ENCODE measurements around the gene TRIO. TPM values are rescaled to one million over a fixed set of nuclear protein-coding genes. Genes with fewer than 3 reads are reported as not detected.

Gene TRIO
- total RNA-seq, 1 experiment from 2014 or later: 99.8 TPM

GRCh38 chr5:14415698-14416074, 272.5 kb downstream of the TRIO start:
- no TSS peak for BruUV-seq (replicated peaks)
- Histone ChIP-seq H3K4me1 (ENCODE audit: insufficient read depth, low read length, poor library complexity, severe bottlenecking) (peaks cover 34% of the 10 kb centered on the region), H3K36me3 (ENCODE audit: insufficient read depth, low read length, poor library complexity, severe bottlenecking) (peaks cover 17% of the 10 kb centered on the region), H3K27ac (ENCODE audit: low read depth, low read length, poor library complexity, severe bottlenecking) (no peak overlapping the region), H3K27me3 (replicated peaks; ENCODE audit: insufficient read depth, low read depth, low read length, poor library complexity) (no peaks in the 10 kb centered on the region), H3K9me3 (ENCODE audit: low read depth, low read length, poor library complexity, severe bottlenecking) (no peaks in the 10 kb centered on the region), H3K4me3 (ENCODE audit: low read depth, low read length, poor library complexity, severe bottlenecking) (no peak overlapping the region)
- intact Hi-C loops (cut with micrococcal nuclease; ENCODE audit: unreplicated experiment): no loop called here
- CTCF ChIA-PET: no interaction called here
- TF ChIP-seq CTCF (conservative IDR thresholded peaks at IDR 0.05; ENCODE audit: low read depth, low read length): no peak
- TF ChIP-seq EZH2 (IDR thresholded peaks at IDR 0.05; ENCODE audit: borderline replicate concordance, low read depth, low read length, poor library complexity, severe bottlenecking): no peak
- no peak for DNase-seq (ENCODE audit: low spot score)
- POLR2A ChIA-PET (ENCODE audit: low non-redundant PET): interaction anchor here (0.6 kb wide), 1 partner anchor 232 kb away, joined by 6 read pairs; no protein-coding TSS in a partner anchor

- ChIA-PET POLR2A (ENCODE audit: low non-redundant PET) (no interaction called here), CTCF (no interaction called here)
- Histone ChIP-seq H3K4me3 (ENCODE audit: low read depth, low read length, poor library complexity, severe bottlenecking) (no peak overlapping the region), H3K36me3 (ENCODE audit: insufficient read depth, low read length, poor library complexity, severe bottlenecking) (peaks cover 12% of the 10 kb centered on the region), H3K4me1 (ENCODE audit: insufficient read depth, low read length, poor library complexity, severe bottlenecking) (peaks cover 34% of the 10 kb centered on the region), H3K9me3 (ENCODE audit: low read depth, low read length, poor library complexity, severe bottlenecking) (no peaks in the 10 kb centered on the region), H3K27ac (ENCODE audit: low read depth, low read length, poor library complexity, severe bottlenecking) (peak overlapping the region; percentile 26), H3K27me3 (replicated peaks; ENCODE audit: insufficient read depth, low read depth, low read length, poor library complexity) (no peaks in the 10 kb centered on the region)
- TF ChIP-seq EZH2 (IDR thresholded peaks at IDR 0.05; ENCODE audit: borderline replicate concordance, low read depth, low read length, poor library complexity, severe bottlenecking) (no peak), CTCF (conservative IDR thresholded peaks at IDR 0.05; ENCODE audit: low read depth, low read length) (no peak)
- intact Hi-C loops (cut with micrococcal nuclease; ENCODE audit: unreplicated experiment): no loop called here
- no peak for DNase-seq (ENCODE audit: low spot score)
- BruUV-seq (replicated peaks): no TSS peak
These were observed 273.6 kb downstream of the TRIO start for GRCh38 chr5:14416621-14417275.

- peak overlapping the region; percentile 26 for H3K27ac ChIP-seq (ENCODE audit: low read depth, low read length, poor library complexity, severe bottlenecking)
- no peak overlapping the region for H3K4me3 ChIP-seq (ENCODE audit: low read depth, low read length, poor library complexity, severe bottlenecking)
- CTCF ChIA-PET: no interaction called here
- no peaks in the 10 kb centered on the region for H3K9me3 ChIP-seq (ENCODE audit: low read depth, low read length, poor library complexity, severe bottlenecking)
- no peaks in the 10 kb centered on the region for H3K27me3 ChIP-seq (replicated peaks; ENCODE audit: insufficient read depth, low read depth, low read length, poor library complexity)
- H3K36me3 ChIP-seq (ENCODE audit: insufficient read depth, low read length, poor library complexity, severe bottlenecking): peaks cover 12% of the 10 kb centered on the region
- intact Hi-C loops (cut with micrococcal nuclease; ENCODE audit: unreplicated experiment): no loop called here
- TF ChIP-seq EZH2 (IDR thresholded peaks at IDR 0.05; ENCODE audit: borderline replicate concordance, low read depth, low read length, poor library complexity, severe bottlenecking) (no peak), CTCF (conservative IDR thresholded peaks at IDR 0.05; ENCODE audit: low read depth, low read length) (no peak)
- BruUV-seq (replicated peaks): no TSS peak
- POLR2A ChIA-PET (ENCODE audit: low non-redundant PET): no interaction called here
- peak; percentile 58 for DNase-seq (ENCODE audit: low spot score)
- peaks cover 34% of the 10 kb centered on the region for H3K4me1 ChIP-seq (ENCODE audit: insufficient read depth, low read length, poor library complexity, severe bottlenecking)
These were observed 274.2 kb downstream of the TRIO start for GRCh38 chr5:14417276-14417730.

All from A673 (cell line).